Measurements from ENCODE around the gene HIP1. TPM values are rescaled to one million over a fixed set of nuclear protein-coding genes. Genes with fewer than 3 reads are reported as not detected.
"Not testable (repeated sequence)": the region's sequence is repeated elsewhere in the genome, so short reads cannot be mapped to it uniquely, and the experiment has no call there.

Gene HIP1
- total and polyA plus RNA-seq, 4 donors = 10.2 to 51.2 (median 28.6) TPM

GRCh38 chr7:75776295-75776971 lies 37.7 kb upstream of the HIP1 start:
- no peak overlapping the region for H3K27ac ChIP-seq (ENCODE audit: low read depth in 1 of 2, low read length in 1 of 2)
- no peak for TF ChIP-seq CTCF (IDR thresholded peaks at IDR 0.05; ENCODE audit: control extremely low read depth, extremely low read depth)
- 67 to 70% methylated on average over 12 of the region's 12 CpGs for WGBS, 2 donors

GRCh38 chr7:75773958-75774357 lies 35.2 kb upstream of the HIP1 start:
- H3K4me3 ChIP-seq; H3K27ac ChIP-seq (ENCODE audit: low read depth in 1 of 2, low read length in 1 of 2); H3K27me3 ChIP-seq (ENCODE audit: control insufficient read depth in 3 of 3, insufficient read depth in 3 of 3, low read length in 2 of 3); H3K9me3 ChIP-seq (ENCODE audit: control insufficient read depth in 4 of 4, insufficient read depth in 3 of 4, low read length in 3 of 4); H3K9ac ChIP-seq (ENCODE audit: insufficient read depth in 1 of 2, low read length in 2 of 2); DNase-seq; ATAC-seq (ENCODE audit: insufficient read depth, low FRiP score); H3K36me3 ChIP-seq (ENCODE audit: control insufficient read depth in 4 of 4, insufficient read depth in 4 of 4, low read length in 4 of 4); H3K4me1 ChIP-seq (ENCODE audit: control insufficient read depth in 5 of 5, insufficient read depth in 5 of 5, low read length in 5 of 5): not testable (repeated sequence)
- 87 to 88% methylated on average over 6 of the region's 6 CpGs for WGBS, 2 donors

More at GRCh38 chr7:75776295-75776971, 37.7 kb upstream of the HIP1 start:
- Histone ChIP-seq H3K4me1 (ENCODE audit: control insufficient read depth in 5 of 5, insufficient read depth in 5 of 5, low read length in 5 of 5) (peaks cover 0 to 6% (median 0%) of the 10 kb centered on the region in 5 donors), H3K9ac (ENCODE audit: insufficient read depth in 1 of 2, low read length in 2 of 2) (no peak overlapping the region), H3K36me3 (ENCODE audit: control insufficient read depth in 4 of 4, insufficient read depth in 4 of 4, low read length in 4 of 4) (no peaks in the 10 kb centered on the region), H3K4me3 (no peak overlapping the region), H3K27me3 (ENCODE audit: control insufficient read depth in 3 of 3, insufficient read depth in 3 of 3, low read length in 2 of 3) (no peaks in the 10 kb centered on the region), H3K9me3 (ENCODE audit: control insufficient read depth in 4 of 4, insufficient read depth in 3 of 4, low read length in 3 of 4) (no peaks in the 10 kb centered on the region)
- no peak for ATAC-seq (ENCODE audit: insufficient read depth, low FRiP score)
- no peak for DNase-seq

- no peak for TF ChIP-seq CTCF (IDR thresholded peaks at IDR 0.05; ENCODE audit: control extremely low read depth, extremely low read depth)
- H3K27ac ChIP-seq (ENCODE audit: low read depth in 1 of 2, low read length in 1 of 2) = no peak within 1 kb of the TSS
Observed at GRCh38 chr7:75772081-75773077, 33.6 kb upstream of the HIP1 start, which contains the start of gene CCL26. Gene CCL26 (minus strand): TSS chr7:75772211. CDS start chr7:75772176, 35 bp downstream.

GRCh38 chr7:75771224-75771623 lies 32.5 kb upstream of the HIP1 start:
- TF ChIP-seq CTCF (IDR thresholded peaks at IDR 0.05; ENCODE audit: control extremely low read depth, extremely low read depth) = no peak
- no peak overlapping the region for H3K4me3 ChIP-seq
- no peak overlapping the region for H3K27ac ChIP-seq (ENCODE audit: low read depth in 1 of 2, low read length in 1 of 2)
- WGBS, 2 donors = 89 to 90% methylated on average over 1 of the region's 1 CpG
- H3K4me1 ChIP-seq (ENCODE audit: control insufficient read depth in 5 of 5, insufficient read depth in 5 of 5, low read length in 5 of 5) = no peaks in the 10 kb centered on the region
- no peaks in the 10 kb centered on the region for H3K36me3 ChIP-seq (ENCODE audit: control insufficient read depth in 4 of 4, insufficient read depth in 4 of 4, low read length in 4 of 4)
- no peaks in the 10 kb centered on the region for H3K9me3 ChIP-seq (ENCODE audit: control insufficient read depth in 4 of 4, insufficient read depth in 3 of 4, low read length in 3 of 4)
- H3K27me3 ChIP-seq (ENCODE audit: control insufficient read depth in 3 of 3, insufficient read depth in 3 of 3, low read length in 2 of 3) = no peaks in the 10 kb centered on the region
- no peak for ATAC-seq (ENCODE audit: insufficient read depth, low FRiP score)
- H3K9ac ChIP-seq (ENCODE audit: insufficient read depth in 1 of 2, low read length in 2 of 2) = no peak overlapping the region
- no peak for DNase-seq

More at GRCh38 chr7:75772081-75773077, 33.6 kb upstream of the HIP1 start, which contains the start of gene CCL26:
- H3K4me1 ChIP-seq (ENCODE audit: control insufficient read depth in 5 of 5, insufficient read depth in 5 of 5, low read length in 5 of 5) = no peaks in the 10 kb centered on the region
- WGBS, 2 donors = 61 to 67% methylated on average over 9 of the region's 9 CpGs
- DNase-seq (no peak), ATAC-seq (ENCODE audit: insufficient read depth, low FRiP score) (no peak)
- H3K36me3 ChIP-seq (ENCODE audit: control insufficient read depth in 4 of 4, insufficient read depth in 4 of 4, low read length in 4 of 4) = no peaks in the 10 kb centered on the region
- H3K9me3 ChIP-seq (ENCODE audit: control insufficient read depth in 4 of 4, insufficient read depth in 3 of 4, low read length in 3 of 4) = no peaks in the 10 kb centered on the region
- no peak within 1 kb of the TSS for H3K4me3 ChIP-seq
- H3K27me3 ChIP-seq (ENCODE audit: control insufficient read depth in 3 of 3, insufficient read depth in 3 of 3, low read length in 2 of 3) = no peaks in the 10 kb centered on the region
- no peak within 1 kb of the TSS for H3K9ac ChIP-seq (ENCODE audit: insufficient read depth in 1 of 2, low read length in 2 of 2)
